Skeletal muscle satellite cell (primary cell): ENCODE results near the gene HMGXB3.
A peak's percentile ranks its signal among the peaks of the same experiment; 100 is the strongest.

Experiments
- H3K27me3 ChIP-seq: 2 replicates; pipeline ENCODE4 v1.7.0; 2013; ENCODE audit warnings: low read length; ENCODE audit not compliant: control insufficient read depth, insufficient read depth
- H3K36me3 ChIP-seq: 2 replicates; pipeline ENCODE4 v1.7.0; 2013; ENCODE audit warnings: mild to moderate bottlenecking, control low read depth, low read length; ENCODE audit not compliant: insufficient read depth
- H3K4me1 ChIP-seq: 2 replicates; pipeline ENCODE4 v1.7.0; 2013; ENCODE audit warnings: low read length; ENCODE audit not compliant: control insufficient read depth, insufficient read depth
- H3K4me2 ChIP-seq: 2 replicates; pipeline ENCODE4 v1.7.0; 2013; ENCODE audit warnings: mild to moderate bottlenecking, low read length
- H3K4me3 ChIP-seq: 2 replicates; pipeline ENCODE4 v1.7.0; 2013; ENCODE audit warnings: low read length
- H3K9ac ChIP-seq: 2 replicates; pipeline ENCODE4 v1.7.0; 2013; ENCODE audit warnings: mild to moderate bottlenecking, low read depth, low read length, moderate library complexity
- H3K9me3 ChIP-seq: replicated peaks from 2 replicates; pipeline ENCODE4 v1.7.0; 2013; ENCODE audit warnings: mild to moderate bottlenecking, control low read depth, low read length

The HMGXB3 gene

DNA sequence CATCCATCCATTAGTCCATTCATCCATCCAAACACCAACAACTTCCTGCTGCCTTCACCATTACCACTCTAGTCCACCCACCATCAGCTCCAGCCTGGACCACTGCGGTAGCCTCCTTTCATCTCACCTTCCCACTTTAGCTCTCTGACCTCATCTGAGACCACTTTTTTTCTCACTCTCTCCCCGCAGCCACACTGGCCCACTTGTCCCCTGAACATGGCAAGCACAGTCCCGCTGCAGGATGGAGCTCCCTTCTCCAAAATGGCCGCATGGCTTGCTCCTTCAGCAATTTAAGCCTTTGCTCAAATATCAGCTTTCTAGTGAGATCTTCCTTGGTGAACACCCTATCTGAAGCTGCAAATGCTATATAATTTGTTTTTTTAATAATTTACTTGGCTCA, 74.7 kb downstream of the HMGXB3 start:
- Histone ChIP-seq H3K27me3 (peaks cover 27% of the 10 kb centered on the region), H3K4me1 (no peaks in the 10 kb centered on the region), H3K9ac (no peak overlapping the region), H3K9me3 (peaks cover 3% of the 10 kb centered on the region), H3K4me3 (no peak overlapping the region), H3K4me2 (no peak overlapping the region), H3K36me3 (no peaks in the 10 kb centered on the region)

DNA sequence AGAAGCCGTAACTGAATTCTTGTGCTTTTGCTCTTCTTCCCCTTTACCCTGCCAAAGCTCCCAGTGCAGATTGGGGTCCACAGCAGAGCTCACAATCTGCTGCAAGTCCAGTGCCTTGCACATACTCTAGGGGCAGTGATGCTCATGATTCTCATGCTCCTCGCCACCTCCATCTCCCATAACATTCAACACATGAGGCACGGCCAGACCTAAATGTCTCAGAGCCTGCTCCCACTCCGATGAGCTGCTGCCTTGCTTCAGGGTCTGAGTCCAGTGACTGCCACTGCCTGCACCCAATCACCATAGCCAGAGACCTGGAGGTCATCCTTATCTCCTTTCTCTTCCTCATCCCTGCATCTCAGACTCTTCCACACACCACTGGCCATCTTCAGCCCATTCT, 75.3 kb downstream of the HMGXB3 start:
- peaks cover 3% of the 10 kb centered on the region for H3K9me3 ChIP-seq
- H3K4me1 ChIP-seq: no peaks in the 10 kb centered on the region

DNA sequence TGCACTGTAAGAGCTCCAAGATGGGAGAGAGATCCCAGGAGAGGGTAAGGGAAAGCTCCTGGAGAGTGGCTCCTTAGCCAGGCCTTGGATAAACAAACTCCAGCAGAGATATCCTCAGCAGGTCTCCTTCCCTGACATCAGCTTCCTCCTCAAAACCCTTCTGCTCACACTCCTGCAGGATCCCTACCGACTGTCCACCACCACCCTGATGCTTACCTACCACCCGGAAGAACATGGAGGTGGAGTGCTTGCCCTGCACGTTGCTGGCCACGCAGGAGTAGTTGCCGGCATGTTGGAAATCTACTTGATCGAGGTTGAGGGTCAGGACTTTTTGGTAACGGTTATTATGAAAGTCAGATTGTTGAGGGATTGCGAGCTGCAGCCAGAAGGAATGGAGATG, 76.5 kb downstream of the HMGXB3 start:
- Histone ChIP-seq H3K36me3 (no peaks in the 10 kb centered on the region), H3K27me3 (peaks cover 27% of the 10 kb centered on the region)

More for the DNA sequence above, 75.3 kb downstream of the HMGXB3 start:
- no peaks in the 10 kb centered on the region for H3K36me3 ChIP-seq
- H3K9ac ChIP-seq: no peak overlapping the region
- H3K4me2 ChIP-seq: no peak overlapping the region
- no peak overlapping the region for H3K4me3 ChIP-seq
- peaks cover 27% of the 10 kb centered on the region for H3K27me3 ChIP-seq

DNA sequence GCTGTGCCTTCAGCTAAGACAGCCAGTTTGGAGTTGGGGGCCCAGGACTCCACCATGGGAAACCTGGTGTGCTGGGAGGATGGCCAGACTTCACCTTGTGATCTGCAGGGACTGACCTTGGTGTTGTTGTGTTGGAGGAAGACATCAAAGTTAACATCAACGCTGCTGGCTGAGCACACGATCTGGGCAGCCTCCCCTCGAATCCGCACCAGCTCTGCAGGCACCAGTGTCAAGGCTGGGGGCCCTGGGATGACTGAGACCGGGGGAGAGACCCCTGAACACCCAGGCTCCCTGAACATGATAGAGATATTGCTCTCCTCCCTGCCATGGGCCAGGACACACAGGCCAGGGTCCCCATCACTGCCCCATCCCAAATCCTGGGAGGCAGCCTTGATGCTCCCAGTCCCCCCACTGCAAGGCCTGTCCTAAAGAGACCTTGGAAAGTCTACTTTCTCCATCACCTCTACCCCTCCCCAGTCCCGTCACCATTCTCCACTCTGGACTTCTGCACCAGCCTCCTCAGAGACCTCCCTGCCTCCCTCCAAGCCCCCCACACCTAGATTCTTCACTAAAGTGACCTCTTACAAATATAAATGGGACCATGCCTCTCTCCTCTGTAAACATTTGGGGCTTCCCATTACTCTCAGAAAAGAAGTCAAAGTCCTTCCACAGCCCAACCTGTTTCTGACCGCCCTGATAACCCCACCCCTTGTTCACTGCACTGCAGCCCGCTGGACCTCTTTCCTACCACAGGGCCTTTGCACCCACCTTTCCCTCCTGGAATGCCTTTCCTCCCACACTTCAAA, 77.7 kb downstream of the HMGXB3 start:
- Histone ChIP-seq H3K4me1 (peaks cover 8% of the 10 kb centered on the region), H3K36me3 (no peaks in the 10 kb centered on the region)

More for the DNA sequence above, 76.5 kb downstream of the HMGXB3 start:
- H3K4me1 ChIP-seq: peaks cover 7% of the 10 kb centered on the region
- no peak overlapping the region for H3K9ac ChIP-seq
- no peak overlapping the region for H3K4me2 ChIP-seq
- no peak overlapping the region for H3K4me3 ChIP-seq
- peaks cover 3% of the 10 kb centered on the region for H3K9me3 ChIP-seq

DNA sequence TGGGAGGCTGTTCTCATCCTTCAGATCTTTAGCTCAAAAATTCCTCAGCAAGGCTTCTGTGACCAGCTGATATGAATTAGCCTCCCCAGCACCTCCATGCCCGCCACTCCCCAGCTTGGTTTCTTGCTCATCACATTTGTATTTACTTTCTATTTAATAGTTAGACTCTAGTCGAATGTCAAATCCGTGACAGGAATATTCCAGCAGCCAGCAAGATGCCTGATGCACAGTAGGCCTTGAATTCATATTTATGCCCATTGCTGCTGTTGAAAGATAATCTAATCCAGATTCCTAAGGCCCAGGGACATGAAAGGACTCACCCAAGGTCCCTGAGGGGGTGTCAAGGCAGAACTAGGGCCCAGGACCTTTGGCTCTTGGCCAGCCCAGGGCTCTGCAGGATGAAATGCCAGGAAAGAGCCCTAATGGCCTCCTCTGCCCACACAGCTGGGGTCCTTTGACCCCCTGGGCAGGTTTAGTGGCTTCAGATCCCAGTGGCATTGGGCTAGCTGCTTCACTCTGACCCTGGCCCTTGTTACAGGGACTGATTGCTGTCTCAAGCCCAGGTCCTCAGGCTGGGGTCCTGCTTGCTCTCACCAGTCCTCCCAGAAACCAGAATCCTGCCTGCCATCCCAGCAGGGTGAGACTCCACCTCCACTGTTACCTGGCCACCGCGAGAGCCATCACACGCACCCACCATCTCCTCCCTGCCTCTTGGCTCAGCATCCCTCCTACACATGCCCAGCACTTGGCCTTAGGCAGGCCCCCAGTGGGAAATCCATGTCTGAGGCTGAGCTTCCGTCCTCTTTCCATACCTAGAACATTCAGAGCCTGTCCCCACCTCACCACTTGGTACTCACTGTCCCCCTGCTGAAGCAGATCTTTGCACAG, 78.5 kb downstream of the HMGXB3 start:
- H3K4me2 ChIP-seq: no peak overlapping the region
- H3K4me1 ChIP-seq: peaks cover 8% of the 10 kb centered on the region
- H3K27me3 ChIP-seq: peaks cover 27% of the 10 kb centered on the region
- no peak overlapping the region for H3K4me3 ChIP-seq
- H3K9me3 ChIP-seq: no peaks in the 10 kb centered on the region
- H3K9ac ChIP-seq: no peak overlapping the region
- no peaks in the 10 kb centered on the region for H3K36me3 ChIP-seq

More for the DNA sequence above, 77.7 kb downstream of the HMGXB3 start:
- Histone ChIP-seq H3K4me3 (no peak overlapping the region), H3K9me3 (peaks cover 2% of the 10 kb centered on the region), H3K27me3 (peaks cover 27% of the 10 kb centered on the region), H3K9ac (no peak overlapping the region), H3K4me2 (no peak overlapping the region)

DNA sequence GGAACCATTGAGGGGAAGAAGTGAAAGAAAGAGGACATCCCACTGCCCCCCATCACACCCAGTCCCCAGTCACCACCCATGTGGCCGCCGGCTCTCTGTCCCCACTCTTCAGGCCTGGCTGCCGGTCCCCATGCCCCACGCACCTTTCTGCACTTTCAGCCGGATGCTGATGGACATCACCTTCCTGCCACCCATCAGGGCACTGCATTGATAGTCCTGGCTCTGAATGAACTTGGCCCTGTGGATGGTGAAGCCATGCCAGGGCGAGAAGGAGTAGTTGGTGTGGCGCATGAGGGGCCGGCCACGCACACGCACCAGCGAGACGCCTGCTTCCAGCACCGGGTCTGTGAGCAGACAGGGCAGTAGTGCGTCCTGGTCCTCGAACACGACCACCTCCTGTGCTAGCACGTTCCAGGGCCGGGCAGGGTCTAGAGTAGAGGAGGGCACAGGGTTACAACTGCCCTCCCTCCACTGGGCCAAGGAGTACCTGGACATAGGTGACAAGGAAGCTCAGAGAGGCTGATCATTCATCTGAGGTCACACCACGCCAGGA, 79.4 kb downstream of the HMGXB3 start:
- H3K4me1 ChIP-seq: peaks cover 8% of the 10 kb centered on the region
- H3K9me3 ChIP-seq: no peaks in the 10 kb centered on the region
- no peaks in the 10 kb centered on the region for H3K36me3 ChIP-seq
- no peak overlapping the region for H3K9ac ChIP-seq
- H3K4me2 ChIP-seq: no peak overlapping the region
- no peak overlapping the region for H3K4me3 ChIP-seq
- peaks cover 24% of the 10 kb centered on the region for H3K27me3 ChIP-seq

DNA sequence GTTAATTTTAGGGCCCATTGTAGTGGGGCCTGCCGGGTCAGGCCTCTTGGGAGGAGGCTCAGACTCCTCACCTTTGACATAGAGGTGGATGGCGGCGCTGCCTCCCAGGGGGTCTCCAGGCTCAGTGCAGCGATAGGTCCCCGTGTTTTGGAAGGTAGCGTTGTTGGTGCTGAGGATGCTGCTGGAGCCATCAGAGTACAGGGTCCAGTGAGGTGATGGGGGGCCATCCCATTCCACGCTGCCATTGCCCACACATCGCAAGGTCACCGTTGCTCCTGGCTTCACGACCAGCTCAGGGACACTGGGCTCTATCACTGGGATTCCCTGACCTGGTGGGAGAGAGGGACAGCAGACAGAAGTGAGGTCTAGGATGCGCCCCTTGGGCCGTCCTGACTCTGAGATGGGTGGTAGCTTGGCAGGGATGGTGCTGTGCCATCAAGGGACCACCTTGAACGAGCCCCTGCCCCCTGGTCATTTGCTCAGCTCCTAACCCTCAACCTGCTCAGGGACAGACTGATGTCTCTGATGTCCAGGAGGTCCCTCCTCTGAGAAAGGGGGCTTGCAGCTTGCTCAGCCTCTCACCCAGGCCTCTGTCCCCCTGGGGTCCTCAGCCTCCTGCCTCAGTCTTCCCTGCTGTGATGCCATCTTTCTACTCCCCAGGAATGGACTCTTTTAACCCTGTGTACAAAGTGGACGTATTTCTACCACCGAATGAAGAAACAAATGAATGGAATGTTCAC, 80.3 kb downstream of the HMGXB3 start:
- H3K36me3 ChIP-seq: no peaks in the 10 kb centered on the region
- H3K9ac ChIP-seq: no peak overlapping the region
- no peak overlapping the region for H3K4me3 ChIP-seq
- H3K4me2 ChIP-seq: no peak overlapping the region
- peaks cover 15% of the 10 kb centered on the region for H3K27me3 ChIP-seq
- H3K4me1 ChIP-seq: peaks cover 8% of the 10 kb centered on the region
- H3K9me3 ChIP-seq: no peaks in the 10 kb centered on the region

DNA sequence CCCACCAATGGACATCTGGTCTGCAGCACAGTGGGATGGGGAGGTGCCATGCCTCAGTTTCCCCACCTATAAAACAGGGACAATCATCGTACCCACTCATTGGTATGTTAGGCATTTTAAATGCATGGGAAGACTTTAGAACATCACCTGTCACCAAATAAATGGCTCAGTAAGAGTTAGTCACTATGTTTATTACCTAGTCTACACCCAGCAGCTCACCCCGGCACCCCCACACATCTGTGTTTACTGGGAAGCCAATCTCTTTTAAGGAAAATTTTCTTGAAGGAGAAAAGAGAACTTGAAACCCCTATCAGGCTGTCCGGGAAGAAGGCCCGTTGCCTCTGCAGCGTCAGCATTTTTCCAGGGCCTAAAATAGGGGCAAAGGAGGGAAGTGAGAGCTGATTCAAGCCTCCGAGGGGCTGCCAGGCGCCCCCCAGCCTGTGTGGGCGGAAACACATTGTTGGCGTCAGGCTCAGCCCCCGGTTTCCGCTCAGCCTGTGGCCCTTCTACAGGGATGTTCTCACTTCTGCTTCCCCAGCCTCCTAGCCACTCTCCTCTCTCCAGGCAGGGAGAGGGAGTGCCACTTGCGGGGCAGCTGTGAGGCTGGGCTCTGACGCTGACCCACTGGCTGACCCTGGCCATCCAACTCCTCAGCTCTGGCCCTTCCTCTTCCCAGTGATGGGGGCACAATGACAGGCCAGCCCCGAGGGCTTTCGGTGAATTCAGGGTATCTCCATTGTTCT, 81.2 kb downstream of the HMGXB3 start:
- Histone ChIP-seq H3K27me3 (peaks cover 10% of the 10 kb centered on the region), H3K4me2 (peak overlapping the region; percentile 37), H3K4me1 (peaks cover 8% of the 10 kb centered on the region), H3K4me3 (no peak overlapping the region), H3K9ac (no peak overlapping the region), H3K36me3 (no peaks in the 10 kb centered on the region), H3K9me3 (no peaks in the 10 kb centered on the region)

DNA sequence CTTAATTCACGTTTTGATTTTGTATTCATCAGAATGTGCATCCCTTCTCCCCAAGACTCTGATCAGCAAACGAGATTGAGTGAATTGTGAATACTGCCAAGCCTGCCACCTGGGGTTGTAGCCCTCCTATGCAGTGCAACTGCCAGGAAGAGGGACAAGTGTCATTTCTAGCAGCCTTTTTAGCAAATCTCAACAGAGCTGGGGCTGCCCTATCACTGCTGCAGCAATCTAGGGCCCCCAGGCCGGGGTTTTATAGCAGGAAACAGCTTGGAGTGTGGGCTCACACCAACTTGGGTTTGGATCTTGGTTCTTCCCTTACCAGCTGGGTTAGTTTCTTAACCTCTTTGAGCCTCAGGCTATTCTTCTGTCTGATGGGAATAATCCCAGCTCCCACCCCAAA, 81.8 kb downstream of the HMGXB3 start:
- Histone ChIP-seq H3K9me3 (no peaks in the 10 kb centered on the region), H3K4me3 (no peak overlapping the region), H3K4me1 (peaks cover 8% of the 10 kb centered on the region), H3K27me3 (peaks cover 10% of the 10 kb centered on the region), H3K36me3 (no peaks in the 10 kb centered on the region), H3K4me2 (no peak overlapping the region), H3K9ac (no peak overlapping the region)

DNA sequence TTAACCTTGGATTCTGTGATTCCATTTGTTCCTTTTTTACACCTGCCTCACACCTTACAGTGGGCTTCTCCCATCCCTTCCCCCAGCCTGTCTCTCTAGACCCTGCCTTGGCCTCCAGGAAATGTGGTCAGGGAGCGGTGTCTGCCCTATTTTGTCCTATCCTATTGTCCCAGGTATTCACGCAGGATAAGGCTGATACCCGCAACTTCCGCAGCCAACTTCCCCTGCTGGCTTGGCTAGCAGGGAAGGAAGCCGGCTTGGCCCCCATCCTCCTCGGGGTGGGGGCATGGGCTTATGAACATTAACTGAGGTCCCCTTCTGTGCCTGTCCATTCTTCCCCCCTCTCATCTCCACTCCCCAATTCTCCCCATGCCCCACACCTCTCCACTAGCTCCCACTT, 82.3 kb downstream of the HMGXB3 start:
- peaks cover 8% of the 10 kb centered on the region for H3K4me1 ChIP-seq
- H3K4me2 ChIP-seq: no peak overlapping the region
- no peak overlapping the region for H3K4me3 ChIP-seq
- no peak overlapping the region for H3K9ac ChIP-seq
- H3K9me3 ChIP-seq: no peaks in the 10 kb centered on the region
- peaks cover 9% of the 10 kb centered on the region for H3K27me3 ChIP-seq
- no peaks in the 10 kb centered on the region for H3K36me3 ChIP-seq
